ENCODE results near the gene TRMT1L.

The TRMT1L gene

DNA sequence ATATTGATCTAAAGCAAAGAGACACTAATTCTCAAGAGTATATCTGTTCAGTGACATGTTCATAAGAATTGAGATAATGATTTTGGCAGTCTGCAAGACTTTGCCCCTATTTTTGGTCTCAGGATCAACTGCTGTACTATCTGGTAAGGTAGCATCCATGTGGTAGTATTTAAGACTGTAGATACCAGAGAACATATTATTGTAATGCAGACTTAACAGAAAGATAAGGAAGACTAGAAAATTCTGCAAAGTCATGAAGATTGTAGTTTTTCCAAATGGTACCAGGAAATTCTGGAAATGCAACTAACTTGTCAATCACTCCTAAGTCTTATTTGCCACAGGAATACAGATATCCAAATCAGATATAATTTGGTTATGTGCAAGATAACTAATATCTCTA, 76.3 kb downstream of the TRMT1L start:
- TF ChIP-seq, protein P1, sequence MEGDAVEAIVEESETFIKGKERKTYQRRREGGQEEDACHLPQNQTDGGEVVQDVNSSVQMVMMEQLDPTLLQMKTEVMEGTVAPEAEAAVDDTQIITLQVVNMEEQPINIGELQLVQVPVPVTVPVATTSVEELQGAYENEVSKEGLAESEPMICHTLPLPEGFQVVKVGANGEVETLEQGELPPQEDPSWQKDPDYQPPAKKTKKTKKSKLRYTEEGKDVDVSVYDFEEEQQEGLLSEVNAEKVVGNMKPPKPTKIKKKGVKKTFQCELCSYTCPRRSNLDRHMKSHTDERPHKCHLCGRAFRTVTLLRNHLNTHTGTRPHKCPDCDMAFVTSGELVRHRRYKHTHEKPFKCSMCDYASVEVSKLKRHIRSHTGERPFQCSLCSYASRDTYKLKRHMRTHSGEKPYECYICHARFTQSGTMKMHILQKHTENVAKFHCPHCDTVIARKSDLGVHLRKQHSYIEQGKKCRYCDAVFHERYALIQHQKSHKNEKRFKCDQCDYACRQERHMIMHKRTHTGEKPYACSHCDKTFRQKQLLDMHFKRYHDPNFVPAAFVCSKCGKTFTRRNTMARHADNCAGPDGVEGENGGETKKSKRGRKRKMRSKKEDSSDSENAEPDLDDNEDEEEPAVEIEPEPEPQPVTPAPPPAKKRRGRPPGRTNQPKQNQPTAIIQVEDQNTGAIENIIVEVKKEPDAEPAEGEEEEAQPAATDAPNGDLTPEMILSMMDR (IDR thresholded peaks at IDR 0.05; ENCODE audit: borderline replicate concordance, control extremely low read depth, extremely low read depth, insufficient read depth, missing control alignments): no peak
- no peak for DNase-seq (ENCODE audit: low spot score)
- in situ Hi-C loops (cut with MboI; ENCODE audit: low sequenced_read_pairs, unreplicated experiment): no loop called here

DNA sequence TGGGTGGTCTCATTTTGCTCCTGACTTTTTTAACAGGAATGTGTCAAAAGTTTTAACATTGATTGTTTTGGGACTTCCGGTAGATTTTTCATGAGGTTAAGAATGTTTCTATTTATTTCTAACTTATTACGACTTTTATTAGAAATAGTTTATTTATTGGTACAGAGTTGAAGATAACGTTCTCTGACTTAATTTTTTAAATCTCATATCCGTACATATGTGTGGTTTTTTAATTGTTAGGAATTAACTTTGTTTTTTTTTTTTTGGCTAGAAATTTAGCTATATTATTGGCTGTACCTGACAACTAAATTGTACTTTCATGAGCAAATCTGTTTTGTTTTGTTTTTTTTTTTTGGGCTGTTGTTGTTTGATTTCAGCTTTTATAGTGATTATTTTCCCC, 79.4 kb downstream of the TRMT1L start:
- no peak for DNase-seq (ENCODE audit: low spot score)
- in situ Hi-C loops (cut with MboI; ENCODE audit: low sequenced_read_pairs, unreplicated experiment): no loop called here
- TF ChIP-seq, protein P1 (IDR thresholded peaks at IDR 0.05; ENCODE audit: borderline replicate concordance, control extremely low read depth, extremely low read depth, insufficient read depth, missing control alignments): no peak

DNA sequence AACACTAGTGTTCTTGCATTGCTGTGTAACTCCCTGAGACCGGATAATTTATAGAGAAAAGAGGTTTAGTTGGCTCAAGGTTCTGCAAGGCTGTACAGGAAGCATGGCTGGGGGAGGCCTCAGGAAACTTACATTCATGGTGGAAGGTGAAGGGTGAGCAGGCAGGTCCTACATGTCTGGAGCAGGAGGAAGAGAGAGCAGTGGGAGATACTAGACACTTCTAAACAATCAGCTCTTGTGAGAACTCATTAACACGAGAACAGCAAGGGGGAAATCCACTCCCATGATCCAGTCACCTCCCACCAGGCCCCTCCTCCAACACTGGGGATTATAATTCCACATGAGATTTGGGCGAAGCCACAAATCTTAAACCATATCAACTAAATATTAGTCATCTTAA, 81.3 kb downstream of the TRMT1L start:
- in situ Hi-C loops (cut with MboI; ENCODE audit: low sequenced_read_pairs, unreplicated experiment): no loop called here
- TF ChIP-seq, protein P1 (IDR thresholded peaks at IDR 0.05; ENCODE audit: borderline replicate concordance, control extremely low read depth, extremely low read depth, insufficient read depth, missing control alignments): no peak

DNA sequence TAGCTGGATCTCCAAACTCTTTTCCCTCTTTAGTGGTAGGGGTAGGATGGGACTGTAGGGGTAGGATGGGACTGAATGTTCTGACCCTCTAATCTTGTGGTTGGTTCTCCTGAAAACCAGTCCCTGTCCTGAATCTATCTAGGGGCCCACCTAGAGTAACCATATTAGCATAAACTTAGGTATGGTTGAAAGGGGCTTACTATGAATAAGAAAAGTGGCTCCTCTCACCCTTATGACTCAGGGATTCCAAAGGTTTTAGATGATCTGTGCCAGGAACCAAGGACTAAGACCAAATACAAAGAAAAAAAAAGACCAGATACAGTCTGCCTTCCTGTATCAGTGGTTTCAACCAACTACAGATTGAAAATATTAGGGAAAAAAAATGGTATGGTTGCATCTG, 82.4 kb downstream of the TRMT1L start:
- DNase-seq (ENCODE audit: low spot score): no peak
- TF ChIP-seq, protein P1 (IDR thresholded peaks at IDR 0.05; ENCODE audit: borderline replicate concordance, control extremely low read depth, extremely low read depth, insufficient read depth, missing control alignments): no peak
- in situ Hi-C loops (cut with MboI; ENCODE audit: low sequenced_read_pairs, unreplicated experiment): no loop called here

More for the DNA sequence above, 81.3 kb downstream of the TRMT1L start:
- no peak for DNase-seq (ENCODE audit: low spot score)

DNA sequence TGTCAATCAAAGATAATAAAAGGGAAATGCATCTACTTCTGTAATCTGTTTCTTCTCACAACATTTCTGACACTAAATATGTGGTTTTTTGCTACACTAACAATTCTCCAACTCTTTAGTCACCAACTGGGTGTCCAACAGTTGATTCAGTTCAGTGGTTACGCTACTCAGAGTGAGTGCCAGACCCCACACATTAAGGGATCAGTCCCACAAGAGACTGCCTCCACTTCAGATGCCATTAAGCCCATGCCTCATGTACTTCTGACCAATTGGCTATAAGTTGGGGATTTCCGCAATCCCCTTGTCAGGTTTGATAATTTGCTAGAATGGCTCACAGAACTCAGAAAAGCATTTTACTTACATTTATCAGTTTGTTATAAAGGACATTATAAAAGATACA, 83.0 kb downstream of the TRMT1L start:
- in situ Hi-C loops (cut with MboI; ENCODE audit: low sequenced_read_pairs, unreplicated experiment): no loop called here
- DNase-seq (ENCODE audit: low spot score): no peak

DNA sequence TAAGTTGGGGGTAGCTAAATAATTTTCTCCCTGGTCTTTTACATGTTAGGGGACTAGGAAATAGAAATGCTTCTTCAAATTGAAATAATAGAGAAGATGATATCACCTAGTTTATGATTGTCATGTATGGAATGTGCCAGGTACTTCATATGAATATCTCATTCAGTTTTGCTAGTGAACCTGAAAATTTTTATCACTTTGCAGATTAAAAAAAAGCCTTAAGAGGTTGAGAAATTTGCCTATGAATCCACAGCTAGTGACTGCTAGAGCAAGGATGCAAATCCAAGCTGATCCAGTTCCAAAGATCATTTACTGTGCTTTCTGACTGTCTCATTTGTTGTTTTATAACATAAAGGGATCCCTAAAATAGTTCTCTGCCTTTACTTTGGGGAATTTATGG, 86.7 kb downstream of the TRMT1L start:
- in situ Hi-C loops (cut with MboI; ENCODE audit: low sequenced_read_pairs, unreplicated experiment): no loop called here
- TF ChIP-seq, protein P1 (IDR thresholded peaks at IDR 0.05; ENCODE audit: borderline replicate concordance, control extremely low read depth, extremely low read depth, insufficient read depth, missing control alignments): no peak
- no peak for DNase-seq (ENCODE audit: low spot score)

More for the DNA sequence above, 83.0 kb downstream of the TRMT1L start:
- TF ChIP-seq, protein P1 (IDR thresholded peaks at IDR 0.05; ENCODE audit: borderline replicate concordance, control extremely low read depth, extremely low read depth, insufficient read depth, missing control alignments): no peak

Measured in GM13976 (cell line).